Sigmoid colon (tissue), 7 donors: Measurements from ENCODE around the gene DNAAF2. TPM values are rescaled to one million over a fixed set of nuclear protein-coding genes. Genes with fewer than 3 reads are reported as not detected.

Experiments
- DNase-seq: peaks from one replicate; pipeline ENCODE4 v3.0.0-alpha.2; 2019
- H3K27ac ChIP-seq, 4 donors: fragments of 200-600 bp; sonication (generic); one replicate each; pipeline ENCODE4 v1.5.1; 2016 to 2019; ENCODE audit warnings: mild to moderate bottlenecking in 1 of 4
- H3K27me3 ChIP-seq, 3 donors: fragments of 200-600 bp; sonication (generic); one replicate each; pipeline ENCODE4 v1.5.1; 2019; ENCODE audit warnings: mild to moderate bottlenecking in 1 of 3
- H3K36me3 ChIP-seq, 4 donors: fragments of 200-600 bp; sonication (generic); one replicate each; pipeline ENCODE4 v1.5.1; 2016 to 2019
- H3K4me1 ChIP-seq, 4 donors: fragments of 200-600 bp; sonication (generic); one replicate each; pipeline ENCODE4 v1.5.1; 2017 to 2019
- H3K4me3 ChIP-seq, 4 donors: fragments of 200-600 bp; sonication (generic); one replicate each; pipeline ENCODE4 v1.5.1; 2017 to 2019; ENCODE audit warnings: mild to moderate bottlenecking in 2 of 4, moderate library complexity in 1 of 4
- H3K9me3 ChIP-seq, 4 donors: fragments of 200-600 bp in 3 of 4; sonication (generic) in 3 of 4; one replicate each; pipeline versions ENCODE4 v1.5.1 to v1.6.1; 2013 to 2019
- EP300 ChIP-seq, 4 donors: sonication (generic); formaldehyde crosslinking; IDR thresholded peaks; one replicate each; pipeline ENCODE4 v1.6.1; 2017; ENCODE audit warnings: antibody characterized with exemption in 4 of 4
- POLR2A ChIP-seq, 2 donors: fragments of 450-650 bp; IDR thresholded peaks; one replicate each; pipeline ENCODE4 v1.6.1; 2016; ENCODE audit warnings: antibody characterized with exemption in 2 of 2, mild to moderate bottlenecking in 2 of 2, moderate library complexity in 2 of 2
- POLR2AphosphoS5 ChIP-seq, 4 donors: sonication (generic); formaldehyde crosslinking; IDR thresholded peaks; one replicate each; pipeline ENCODE4 v1.6.1; 2017; ENCODE audit warnings: antibody characterized with exemption in 4 of 4
- WGBS, 2 donors: extraction: QIAGEN DNeasy Blood & Tissue Kit; methylation state at CpG; one replicate each; pipeline ENCODE4 v1.1.7; 2013; 5-methylcytosine and 5-hydroxymethylcytosine counted together
- intact Hi-C: fragments of 100-400 bp; cut with DNase I; formaldehyde crosslinking; loops from one replicate; pipeline ENCODE4 v1.15.1; 2023
- polyA plus RNA-seq, 3 donors: library from polyadenylated mRNA; stranded (reverse); fragments of 200-250 nt; gene quantifications; one replicate each; pipeline ENCODE4 v1.2.3, GENCODE V29; 2013
- total RNA-seq, 4 donors: library from RNA; depleted of rRNA; stranded (reverse); fragments of >200 nt; gene quantifications; one replicate each; pipeline ENCODE4 v1.1.0, GENCODE V29; 2016
- TF ChIP-seq, protein P1 (sequence below), 4 experiments: fragments of 450-650 bp in 3 of 4; fragments of 200-600 bp in 1 of 4; IDR thresholded peaks; one replicate each; pipeline ENCODE4 v1.5.1; 2016 to 2019; ENCODE audit warnings: antibody characterized with exemption in 4 of 4, mild to moderate bottlenecking in 3 of 4, moderate library complexity in 2 of 4
- donor health status: healthy with polysubstance abuse.
- donor health status: Bipolar disorder and iron deficiency.
- donor health status: healthy.

The DNAAF2 gene, protein sequence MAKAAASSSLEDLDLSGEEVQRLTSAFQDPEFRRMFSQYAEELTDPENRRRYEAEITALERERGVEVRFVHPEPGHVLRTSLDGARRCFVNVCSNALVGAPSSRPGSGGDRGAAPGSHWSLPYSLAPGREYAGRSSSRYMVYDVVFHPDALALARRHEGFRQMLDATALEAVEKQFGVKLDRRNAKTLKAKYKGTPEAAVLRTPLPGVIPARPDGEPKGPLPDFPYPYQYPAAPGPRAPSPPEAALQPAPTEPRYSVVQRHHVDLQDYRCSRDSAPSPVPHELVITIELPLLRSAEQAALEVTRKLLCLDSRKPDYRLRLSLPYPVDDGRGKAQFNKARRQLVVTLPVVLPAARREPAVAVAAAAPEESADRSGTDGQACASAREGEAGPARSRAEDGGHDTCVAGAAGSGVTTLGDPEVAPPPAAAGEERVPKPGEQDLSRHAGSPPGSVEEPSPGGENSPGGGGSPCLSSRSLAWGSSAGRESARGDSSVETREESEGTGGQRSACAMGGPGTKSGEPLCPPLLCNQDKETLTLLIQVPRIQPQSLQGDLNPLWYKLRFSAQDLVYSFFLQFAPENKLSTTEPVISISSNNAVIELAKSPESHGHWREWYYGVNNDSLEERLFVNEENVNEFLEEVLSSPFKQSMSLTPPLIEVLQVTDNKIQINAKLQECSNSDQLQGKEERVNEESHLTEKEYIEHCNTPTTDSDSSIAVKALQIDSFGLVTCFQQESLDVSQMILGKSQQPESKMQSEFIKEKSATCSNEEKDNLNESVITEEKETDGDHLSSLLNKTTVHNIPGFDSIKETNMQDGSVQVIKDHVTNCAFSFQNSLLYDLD
- total RNA-seq (10 to 100 TPM in 2 of 4 donors, 1 to 10 TPM in 2; 3.3 to 12.7 (median 10.6) TPM), polyA plus RNA-seq (10 to 100 TPM in 1 of 3 donors, 1 to 10 TPM in 2; 6.3 to 10.9 (median 9.6) TPM)

DNA sequence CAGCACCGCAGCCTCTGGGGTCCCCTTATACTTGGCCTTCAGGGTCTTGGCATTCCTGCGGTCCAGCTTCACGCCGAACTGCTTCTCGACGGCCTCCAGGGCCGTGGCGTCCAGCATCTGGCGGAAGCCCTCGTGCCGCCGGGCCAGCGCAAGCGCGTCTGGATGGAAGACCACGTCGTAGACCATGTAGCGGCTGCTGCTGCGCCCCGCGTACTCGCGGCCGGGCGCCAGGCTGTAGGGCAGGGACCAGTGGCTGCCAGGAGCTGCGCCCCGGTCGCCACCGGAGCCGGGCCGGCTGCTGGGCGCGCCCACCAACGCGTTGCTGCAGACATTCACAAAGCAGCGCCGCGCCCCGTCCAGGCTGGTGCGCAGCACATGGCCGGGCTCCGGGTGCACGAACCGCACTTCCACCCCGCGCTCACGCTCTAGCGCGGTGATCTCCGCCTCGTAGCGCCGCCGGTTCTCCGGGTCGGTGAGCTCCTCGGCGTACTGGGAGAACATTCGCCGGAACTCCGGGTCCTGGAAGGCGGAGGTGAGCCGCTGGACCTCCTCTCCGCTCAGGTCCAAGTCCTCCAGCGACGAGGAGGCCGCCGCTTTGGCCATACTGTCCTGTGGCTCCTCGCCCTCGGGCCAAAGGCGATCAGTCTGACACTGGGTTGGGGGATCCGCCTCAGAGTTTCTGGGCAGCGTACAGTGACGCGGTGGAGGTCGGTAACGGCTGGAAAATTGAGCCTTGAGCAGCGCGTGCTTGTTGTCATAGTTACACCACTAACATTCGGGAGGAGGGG, at the start of gene DNAAF2:
TSS of gene DNAAF2 (minus strand) at position 698 of the 788 bp plus-strand sequence. CDS start at position 603, 95 bp downstream.
- TF ChIP-seq EP300 (IDR thresholded peaks at IDR 0.05), result no peak
- TF ChIP-seq POLR2AphosphoS5 (IDR thresholded peaks at IDR 0.05), result peak in 1 of 4 donors; percentile 38
- H3K4me1 ChIP-seq, result peaks cover 0 to 53% (median 33%) of the 10 kb centered on the region in 4 donors
- WGBS, 2 donors, result 0% methylated on average over 80 of the region's 80 CpGs
- H3K9me3 ChIP-seq, result no peaks in the 10 kb centered on the region
- H3K4me3 ChIP-seq, result peak within 1 kb of the TSS; percentile 66 to 95 (median 86)
- H3K27ac ChIP-seq, result peak within 1 kb of the TSS; percentile 91 to 99 (median 98)
- no peaks in the 10 kb centered on the region for H3K27me3 ChIP-seq
- H3K36me3 ChIP-seq, result peaks cover 0 to 9% (median 2%) of the 10 kb centered on the region in 4 donors
- intact Hi-C loops, result loop anchor here (2.0 to 10.0 kb wide), 5 partner anchors 14 to 480 kb away; partner anchors contain the start of genes KLHDC1, KLHDC2, MGAT2 and NEMF
- peak; percentile 80 for DNase-seq

DNA sequence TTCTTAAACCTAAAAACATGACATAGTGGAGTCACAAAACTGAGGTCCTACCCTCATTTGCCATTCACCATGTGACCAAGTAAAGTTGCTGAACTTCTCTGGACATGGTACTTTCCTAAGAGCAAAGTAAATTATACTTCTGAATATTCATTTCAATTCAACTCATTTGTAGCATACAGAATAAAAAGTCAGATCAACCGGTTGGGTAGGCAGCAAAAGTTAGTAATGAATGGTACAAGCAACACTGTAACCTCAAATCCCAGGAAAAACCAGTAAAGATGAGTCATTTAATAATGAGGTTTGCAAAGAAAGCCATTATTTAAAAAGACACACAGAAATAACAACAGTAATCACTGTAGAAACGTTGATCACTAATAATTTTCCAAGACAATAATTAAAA, 44.2 kb upstream of the DNAAF2 start:
- TF ChIP-seq EP300 (IDR thresholded peaks at IDR 0.05) (no peak), POLR2A (IDR thresholded peaks at IDR 0.05) (no peak), POLR2AphosphoS5 (IDR thresholded peaks at IDR 0.05) (no peak)
- TF ChIP-seq, protein P1, sequence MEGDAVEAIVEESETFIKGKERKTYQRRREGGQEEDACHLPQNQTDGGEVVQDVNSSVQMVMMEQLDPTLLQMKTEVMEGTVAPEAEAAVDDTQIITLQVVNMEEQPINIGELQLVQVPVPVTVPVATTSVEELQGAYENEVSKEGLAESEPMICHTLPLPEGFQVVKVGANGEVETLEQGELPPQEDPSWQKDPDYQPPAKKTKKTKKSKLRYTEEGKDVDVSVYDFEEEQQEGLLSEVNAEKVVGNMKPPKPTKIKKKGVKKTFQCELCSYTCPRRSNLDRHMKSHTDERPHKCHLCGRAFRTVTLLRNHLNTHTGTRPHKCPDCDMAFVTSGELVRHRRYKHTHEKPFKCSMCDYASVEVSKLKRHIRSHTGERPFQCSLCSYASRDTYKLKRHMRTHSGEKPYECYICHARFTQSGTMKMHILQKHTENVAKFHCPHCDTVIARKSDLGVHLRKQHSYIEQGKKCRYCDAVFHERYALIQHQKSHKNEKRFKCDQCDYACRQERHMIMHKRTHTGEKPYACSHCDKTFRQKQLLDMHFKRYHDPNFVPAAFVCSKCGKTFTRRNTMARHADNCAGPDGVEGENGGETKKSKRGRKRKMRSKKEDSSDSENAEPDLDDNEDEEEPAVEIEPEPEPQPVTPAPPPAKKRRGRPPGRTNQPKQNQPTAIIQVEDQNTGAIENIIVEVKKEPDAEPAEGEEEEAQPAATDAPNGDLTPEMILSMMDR (IDR thresholded peaks at IDR 0.05), result no peak
- intact Hi-C loops, result no loop called here
- no peaks in the 10 kb centered on the region for H3K36me3 ChIP-seq
- H3K4me3 ChIP-seq, result no peak overlapping the region
- no peaks in the 10 kb centered on the region for H3K9me3 ChIP-seq
- DNase-seq, result no peak
- H3K27ac ChIP-seq, result no peak overlapping the region
- no peaks in the 10 kb centered on the region for H3K4me1 ChIP-seq
- 62 to 77% methylated on average over 2 of the region's 2 CpGs for WGBS, 2 donors
- no peaks in the 10 kb centered on the region for H3K27me3 ChIP-seq

DNA sequence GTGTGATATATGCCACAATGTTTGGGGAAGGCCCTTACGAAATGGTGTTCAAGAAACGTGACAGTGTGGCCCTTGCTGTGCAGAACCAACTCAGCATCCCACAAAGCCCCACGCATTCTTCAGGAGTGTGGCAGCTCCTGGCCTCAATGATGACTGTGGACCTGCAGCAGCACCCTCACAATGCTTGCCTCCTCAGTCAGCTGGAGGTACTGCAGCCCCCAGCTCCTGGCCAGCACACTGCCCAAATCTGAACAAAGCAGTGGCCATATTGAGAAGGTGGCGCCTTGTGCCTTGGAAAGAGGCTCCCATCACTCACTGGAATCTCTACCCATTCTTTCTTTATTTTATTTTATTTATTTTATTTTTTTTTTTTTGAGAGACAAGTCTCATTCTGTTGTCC, 42.6 kb upstream of the DNAAF2 start:
- Histone ChIP-seq H3K4me1 (no peaks in the 10 kb centered on the region), H3K27ac (no peak overlapping the region), H3K36me3 (no peaks in the 10 kb centered on the region), H3K4me3 (no peak overlapping the region), H3K9me3 (no peaks in the 10 kb centered on the region), H3K27me3 (no peaks in the 10 kb centered on the region)
- DNase-seq, result no peak
- intact Hi-C loops, result no loop called here
- WGBS, 2 donors, result 97 to 98% methylated on average over 4 of the region's 4 CpGs
- TF ChIP-seq, protein P1 (IDR thresholded peaks at IDR 0.05), result no peak
- TF ChIP-seq POLR2AphosphoS5 (IDR thresholded peaks at IDR 0.05), result no peak
- TF ChIP-seq EP300 (IDR thresholded peaks at IDR 0.05), result no peak
- no peak for TF ChIP-seq POLR2A (IDR thresholded peaks at IDR 0.05)

DNA sequence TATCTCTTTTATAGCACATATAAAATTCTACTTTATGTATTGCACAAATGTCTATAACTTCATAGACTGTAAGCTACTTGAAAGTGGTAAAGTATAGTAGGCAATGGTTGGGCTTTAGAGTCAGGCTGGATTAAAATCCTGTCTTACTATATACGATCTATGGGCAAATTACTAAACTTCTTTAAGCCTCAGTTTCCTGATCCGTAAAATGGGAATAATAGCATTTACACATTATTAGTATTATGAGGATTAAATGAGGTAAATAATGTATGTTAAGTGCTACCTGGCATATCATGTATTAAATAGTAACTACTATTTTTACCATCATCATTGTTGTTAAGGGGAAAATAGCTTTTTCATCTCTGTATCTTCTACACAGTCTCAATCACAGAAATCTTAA, 38.5 kb upstream of the DNAAF2 start:
- H3K4me1 ChIP-seq, result no peaks in the 10 kb centered on the region
- no peak overlapping the region for H3K4me3 ChIP-seq
- H3K27ac ChIP-seq, result no peak overlapping the region
- no peak for DNase-seq
- no peaks in the 10 kb centered on the region for H3K27me3 ChIP-seq
- intact Hi-C loops, result no loop called here
- H3K36me3 ChIP-seq, result no peaks in the 10 kb centered on the region
- no peaks in the 10 kb centered on the region for H3K9me3 ChIP-seq
- TF ChIP-seq POLR2AphosphoS5 (IDR thresholded peaks at IDR 0.05) (no peak), POLR2A (IDR thresholded peaks at IDR 0.05) (no peak), EP300 (IDR thresholded peaks at IDR 0.05) (no peak)
- TF ChIP-seq, protein P1 (IDR thresholded peaks at IDR 0.05), result no peak
- WGBS, 2 donors, result 81 to 91% methylated on average over 2 of the region's 2 CpGs
